Activated B cell treated with CpG ODN at 0.5 μM for 24 hours (primary cell): Measurements from ENCODE around the gene PRCC. TPM values are rescaled to one million over a fixed set of nuclear protein-coding genes. Genes with fewer than 3 reads are reported as not detected.

Experiments
- ATAC-seq: fragments of 200-7000 bp; cut with Tn5 transposase; one replicate; pipeline ENCODE4 v1.10.0; 2021; ENCODE audit warnings: low read depth, mild to moderate bottlenecking, moderate library complexity
- CTCF ChIA-PET: fragments of 350-600 bp; sonication (Branson Sonifier 250); formaldehyde crosslinking; loops from one replicate; lab custom pipeline; 2021; ENCODE audit warnings: antibody characterized with exemption; lab: Charles Lee
- POLR2A ChIA-PET: fragments of 350-600 bp; sonication (Branson Sonifier 250); formaldehyde crosslinking; loops from one replicate; lab custom pipeline; 2021; ENCODE audit warnings: antibody characterized with exemption; lab: Charles Lee
- DNase-seq: peaks from one replicate; pipeline ENCODE4 v3.0.0; 2022
- H3K27ac Mint-ChIP-seq: one replicate; pipeline ENCODE4 v1.8.0; 2020; ENCODE audit warnings: mixed read lengths
- H3K27me3 Mint-ChIP-seq: one replicate; pipeline ENCODE4 v1.8.0; 2021; ENCODE audit warnings: mixed read lengths
- H3K36me3 Mint-ChIP-seq: one replicate; pipeline ENCODE4 v1.8.0; 2021; ENCODE audit warnings: low read depth, mixed read lengths
- H3K4me1 Mint-ChIP-seq: one replicate; pipeline ENCODE4 v1.8.0; 2021; ENCODE audit warnings: mixed read lengths
- H3K4me3 Mint-ChIP-seq: one replicate; pipeline ENCODE4 v1.8.0; 2020; ENCODE audit warnings: mild to moderate bottlenecking, mixed read lengths
- H3K9me3 Mint-ChIP-seq: one replicate; pipeline ENCODE4 v1.8.0; 2020; ENCODE audit warnings: mixed read lengths
- CTCF ChIP-seq: fragments of 200-600 bp; IDR thresholded peaks from one replicate; pipeline ENCODE4 v1.8.0; 2022; ENCODE audit warnings: antibody characterized with exemption, mild to moderate bottlenecking
- intact Hi-C: fragments of 100-400 bp; cut with micrococcal nuclease; formaldehyde crosslinking; loops from one replicate; pipeline ENCODE4 v1.15.1; 2024
- total RNA-seq: library from RNA; stranded (reverse); gene quantifications from 2 replicates; pipeline ENCODE4 v1.2.3, GENCODE V29; 2022

Gene PRCC
- total RNA-seq, 1 donor from 2014 or later, result 81.4 TPM

GRCh38 chr1:156789621-156790318 is 22.4 kb downstream of the PRCC start:
- CTCF ChIA-PET, result no interaction called here
- Mint-ChIP-seq H3K27ac (no peak overlapping the region), H3K4me3 (no peak overlapping the region), H3K27me3 (no peaks in the 10 kb centered on the region), H3K36me3 (peaks cover 84% of the 10 kb centered on the region), H3K4me1 (peaks cover 2% of the 10 kb centered on the region), H3K9me3 (no peaks in the 10 kb centered on the region)
- POLR2A ChIA-PET, result no interaction called here
- intact Hi-C loops, result no loop called here
- no peak for TF ChIP-seq CTCF
- DNase-seq (no peak), ATAC-seq (no peak)

- Mint-ChIP-seq H3K4me3 (no peak overlapping the region), H3K36me3 (peaks cover 90% of the 10 kb centered on the region), H3K4me1 (peaks cover 7% of the 10 kb centered on the region), H3K9me3 (no peaks in the 10 kb centered on the region), H3K27me3 (no peaks in the 10 kb centered on the region), H3K27ac (no peak overlapping the region)
- no peak for TF ChIP-seq CTCF
- intact Hi-C loops, result no loop called here
- POLR2A ChIA-PET, result interaction anchor here (1.0 kb wide), 1 partner anchor 43 kb away, joined by 3 read pairs; the partner anchor contains the start of gene HDGF
- CTCF ChIA-PET, result interaction anchor here (1.3 kb wide), 1 partner anchor 65 kb away, joined by 5 read pairs; the partner anchor contains the start of gene NTRK1
- no peak for DNase-seq
- ATAC-seq, result no peak
Observed at GRCh38 chr1:156794506-156795373, 27.4 kb downstream of the PRCC start.

- intact Hi-C loops, result no loop called here
- Mint-ChIP-seq H3K27me3 (no peaks in the 10 kb centered on the region), H3K4me1 (peaks cover 7% of the 10 kb centered on the region), H3K9me3 (no peaks in the 10 kb centered on the region), H3K4me3 (no peak overlapping the region), H3K36me3 (peaks cover 90% of the 10 kb centered on the region), H3K27ac (no peak overlapping the region)
- ChIA-PET CTCF (interaction anchor here (1.3 to 3.0 kb wide), 3 partner anchors 65 to 94 kb away, joined by 5 to 27 read pairs (median 5); partner anchors contain the start of gene NTRK1), POLR2A (interaction anchor here (0.9 to 1.0 kb wide), 2 partner anchors 43 to 65 kb away, joined by 3 to 4 read pairs; partner anchors contain the start of gene HDGF)
- DNase-seq (no peak), ATAC-seq (no peak)
- no peak for TF ChIP-seq CTCF
Observed at GRCh38 chr1:156795374-156795733, 28.0 kb downstream of the PRCC start.

- no peak overlapping the region for H3K4me3 Mint-ChIP-seq
- DNase-seq (no peak), ATAC-seq (no peak)
- H3K9me3 Mint-ChIP-seq, result no peaks in the 10 kb centered on the region
- ChIA-PET POLR2A (interaction anchor here (0.7 to 1.0 kb wide), 3 partner anchors 9 to 64 kb away, joined by 3 to 4 read pairs (median 3); partner anchors contain the start of gene HDGF), CTCF (interaction anchor here (1.6 to 3.0 kb wide), 2 partner anchors 65 to 94 kb away, joined by 5 to 27 read pairs; partner anchors contain the start of gene NTRK1)
- no peak for TF ChIP-seq CTCF
- H3K27ac Mint-ChIP-seq, result no peak overlapping the region
- no peaks in the 10 kb centered on the region for H3K27me3 Mint-ChIP-seq
- intact Hi-C loops, result loop anchor here (2.0 kb wide), 1 partner anchor 107 kb away; no protein-coding TSS in a partner anchor
- H3K4me1 Mint-ChIP-seq, result peaks cover 7% of the 10 kb centered on the region
- H3K36me3 Mint-ChIP-seq, result peaks cover 92% of the 10 kb centered on the region
Observed at GRCh38 chr1:156795787-156796186, 28.5 kb downstream of the PRCC start.
